ENCODE data around the gene RPS10. TPM values are rescaled to one million over a fixed set of nuclear protein-coding genes. Genes with fewer than 3 reads are reported as not detected.

The RPS10 gene
- total RNA-seq, 2 experiments from 2014 or later, result 1,296 to 1,320 TPM

GRCh38 chr6:34462551-34462971, 36.7 kb upstream of the RPS10 start:
- ChIA-PET CTCF (interaction anchor here (0.7 to 7.9 kb wide), 2 partner anchors 46 to 147 kb away, joined by 3 to 79 read pairs; no protein-coding TSS in a partner anchor), POLR2A (no interaction called here)
- Mint-ChIP-seq H3K36me3 (ENCODE audit: low read depth) (no peaks in the 10 kb centered on the region), H3K4me1 (peaks cover 5% of the 10 kb centered on the region), H3K27me3 (peaks cover 34% of the 10 kb centered on the region), H3K27ac (no peak overlapping the region), H3K4me3 (no peak overlapping the region), H3K9me3 (no peaks in the 10 kb centered on the region)
- DNase-seq, result no peak

DNA sequence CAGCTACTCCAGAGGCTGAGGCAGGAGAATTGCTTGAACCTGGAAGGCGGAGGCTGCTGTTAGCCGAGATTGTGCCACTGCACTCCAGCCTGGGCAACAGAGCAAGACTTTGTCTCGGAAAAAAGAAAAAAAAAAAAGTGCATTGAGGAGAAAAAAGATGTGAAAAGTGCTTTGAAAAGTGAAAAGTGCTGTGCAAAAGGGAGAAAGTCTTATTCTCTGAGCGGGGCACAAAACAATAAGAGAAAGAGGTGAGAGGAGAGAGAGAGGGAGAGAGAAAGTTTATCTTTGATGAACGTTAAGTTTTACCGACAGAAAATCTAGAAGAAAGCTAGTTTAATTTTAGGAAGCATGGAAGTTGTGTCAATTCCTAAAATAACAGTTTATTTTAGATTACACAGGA, 36.1 kb upstream of the RPS10 start:
- Mint-ChIP-seq H3K27me3 (peaks cover 31% of the 10 kb centered on the region), H3K27ac (no peak overlapping the region), H3K36me3 (ENCODE audit: low read depth) (no peaks in the 10 kb centered on the region), H3K9me3 (no peaks in the 10 kb centered on the region), H3K4me3 (no peak overlapping the region), H3K4me1 (peaks cover 5% of the 10 kb centered on the region)
- no peak for DNase-seq
- ChIA-PET POLR2A (no interaction called here), CTCF (interaction anchor here (0.7 to 7.9 kb wide), 2 partner anchors 47 to 147 kb away, joined by 3 to 79 read pairs; no protein-coding TSS in a partner anchor)

DNA sequence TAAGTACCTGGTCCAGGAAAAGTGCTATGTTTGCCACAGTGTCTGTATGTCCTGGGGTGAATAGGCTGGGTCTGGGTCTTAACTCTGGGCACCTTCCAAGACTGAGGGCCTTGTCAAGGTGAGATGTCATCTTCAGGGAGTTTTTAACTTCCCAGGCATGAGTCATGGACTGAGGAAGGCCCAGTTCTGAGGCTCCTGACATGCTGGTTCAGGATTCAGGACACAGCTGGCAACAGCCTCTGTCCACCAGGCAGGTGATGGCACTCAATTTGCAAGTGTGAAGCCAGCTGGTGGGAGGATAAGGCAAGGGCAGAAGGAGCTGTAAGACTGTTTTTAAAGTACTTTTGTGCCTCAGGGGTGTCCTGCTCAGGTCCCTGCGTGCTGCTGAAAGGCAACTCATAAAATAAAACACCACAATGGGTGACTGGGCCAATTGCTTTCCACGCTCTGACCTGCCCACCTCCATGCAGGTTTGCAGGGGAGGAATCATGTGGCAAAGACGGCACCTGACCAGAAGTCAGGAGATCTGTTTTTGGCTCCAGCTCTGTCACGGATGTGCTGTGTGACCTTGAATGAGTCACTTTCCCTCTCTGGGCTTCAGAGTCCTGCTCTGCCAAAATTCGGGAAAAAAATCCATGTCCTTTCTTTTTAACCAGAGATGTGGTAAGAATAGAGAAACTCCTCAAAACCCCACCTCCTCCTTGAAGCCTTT, 35.1 kb upstream of the RPS10 start:
- no peak overlapping the region for H3K4me3 Mint-ChIP-seq
- peaks cover 5% of the 10 kb centered on the region for H3K4me1 Mint-ChIP-seq
- no peaks in the 10 kb centered on the region for H3K9me3 Mint-ChIP-seq
- peaks cover 23% of the 10 kb centered on the region for H3K27me3 Mint-ChIP-seq
- DNase-seq, result no peak
- no peak overlapping the region for H3K27ac Mint-ChIP-seq
- H3K36me3 Mint-ChIP-seq (ENCODE audit: low read depth), result no peaks in the 10 kb centered on the region
- ChIA-PET CTCF (interaction anchor here (0.6 to 7.9 kb wide), 11 partner anchors 13 to 679 kb away, joined by 3 to 79 read pairs (median 5); partner anchors contain the start of gene SMIM29), POLR2A (interaction anchor here (1.9 kb wide), 1 partner anchor 147 kb away, joined by 6 read pairs; no protein-coding TSS in a partner anchor)

DNA sequence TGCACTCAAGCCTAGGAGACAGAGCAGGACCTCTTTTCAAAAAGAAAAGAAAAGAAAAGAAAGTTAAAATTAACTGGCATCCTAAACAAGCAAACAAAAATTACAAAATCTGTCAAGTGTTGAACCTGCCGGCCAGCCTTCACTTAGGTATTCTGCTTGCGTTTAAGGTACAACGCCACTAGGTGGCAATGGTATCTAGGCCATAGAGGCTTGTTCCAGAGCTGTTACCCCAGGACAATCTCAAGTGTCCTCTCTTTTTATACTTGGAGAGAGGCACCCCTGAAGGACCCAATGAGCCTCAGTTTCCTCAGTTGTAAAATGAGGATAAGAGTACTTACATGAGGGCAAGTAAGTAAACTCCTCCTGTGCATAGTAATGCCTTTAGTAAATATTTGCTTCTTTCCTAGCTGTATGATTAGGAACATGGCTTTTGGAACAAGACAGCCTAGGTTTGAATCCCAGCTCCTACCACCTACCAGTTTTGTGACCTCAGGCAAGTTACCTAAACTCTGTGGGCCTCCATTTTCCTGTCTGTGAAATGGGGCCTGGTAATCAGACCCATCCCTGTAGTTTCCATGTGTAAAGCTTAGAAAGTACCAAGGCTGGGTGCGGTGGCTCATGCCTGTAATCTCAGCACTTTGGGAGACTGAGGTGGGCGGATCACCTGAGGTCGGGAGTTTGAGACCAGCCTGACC, 34.2 kb upstream of the RPS10 start:
- Mint-ChIP-seq H3K4me1 (no peaks in the 10 kb centered on the region), H3K36me3 (ENCODE audit: low read depth) (no peaks in the 10 kb centered on the region), H3K4me3 (no peak overlapping the region), H3K27me3 (peaks cover 16% of the 10 kb centered on the region), H3K27ac (no peak overlapping the region), H3K9me3 (no peaks in the 10 kb centered on the region)
- CTCF ChIA-PET, result interaction anchor here (0.6 to 7.9 kb wide), 22 partner anchors 12 to 680 kb away, joined by 3 to 79 read pairs (median 4); partner anchors contain the start of gene SMIM29
- DNase-seq, result peak; percentile 59
- POLR2A ChIA-PET, result interaction anchor here (1.9 kb wide), 1 partner anchor 148 kb away, joined by 6 read pairs; no protein-coding TSS in a partner anchor

- no peak for DNase-seq
- Mint-ChIP-seq H3K36me3 (ENCODE audit: low read depth) (no peaks in the 10 kb centered on the region), H3K9me3 (no peaks in the 10 kb centered on the region), H3K27ac (no peak overlapping the region), H3K4me3 (no peak overlapping the region), H3K27me3 (peaks cover 2% of the 10 kb centered on the region), H3K4me1 (no peaks in the 10 kb centered on the region)
- ChIA-PET CTCF (interaction anchor here (0.6 to 7.9 kb wide), 7 partner anchors 10 to 294 kb away, joined by 3 to 79 read pairs (median 4); no protein-coding TSS in a partner anchor), POLR2A (no interaction called here)
These were observed 32.2 kb upstream of the RPS10 start for GRCh38 chr6:34457742-34458735.

DNA sequence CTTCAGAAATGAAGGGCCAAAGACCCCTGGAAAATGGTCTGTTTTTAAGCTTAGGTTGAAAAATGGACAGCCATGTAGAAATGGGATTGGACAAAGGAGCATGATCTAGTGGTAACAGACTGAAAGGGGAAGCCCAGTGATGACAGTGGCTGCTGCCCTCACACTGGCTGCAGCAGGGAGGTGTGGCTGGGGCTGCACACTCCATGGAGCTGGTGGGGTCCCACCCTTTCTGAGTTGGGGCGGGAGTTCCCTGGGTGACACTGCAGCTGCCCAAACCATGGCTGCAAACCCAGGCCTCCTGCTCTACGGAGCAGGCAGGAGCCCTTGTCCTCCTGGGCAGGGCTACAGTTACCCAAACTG, 31.5 kb upstream of the RPS10 start:
- no peak overlapping the region for H3K4me3 Mint-ChIP-seq
- no peaks in the 10 kb centered on the region for H3K36me3 Mint-ChIP-seq (ENCODE audit: low read depth)
- DNase-seq, result no peak
- no peak overlapping the region for H3K27ac Mint-ChIP-seq
- H3K9me3 Mint-ChIP-seq, result no peaks in the 10 kb centered on the region
- no peaks in the 10 kb centered on the region for H3K4me1 Mint-ChIP-seq
- H3K27me3 Mint-ChIP-seq, result no peaks in the 10 kb centered on the region
- ChIA-PET CTCF (interaction anchor here (0.6 to 7.9 kb wide), 2 partner anchors 152 to 294 kb away, joined by 3 to 79 read pairs; no protein-coding TSS in a partner anchor), POLR2A (no interaction called here)

DNA sequence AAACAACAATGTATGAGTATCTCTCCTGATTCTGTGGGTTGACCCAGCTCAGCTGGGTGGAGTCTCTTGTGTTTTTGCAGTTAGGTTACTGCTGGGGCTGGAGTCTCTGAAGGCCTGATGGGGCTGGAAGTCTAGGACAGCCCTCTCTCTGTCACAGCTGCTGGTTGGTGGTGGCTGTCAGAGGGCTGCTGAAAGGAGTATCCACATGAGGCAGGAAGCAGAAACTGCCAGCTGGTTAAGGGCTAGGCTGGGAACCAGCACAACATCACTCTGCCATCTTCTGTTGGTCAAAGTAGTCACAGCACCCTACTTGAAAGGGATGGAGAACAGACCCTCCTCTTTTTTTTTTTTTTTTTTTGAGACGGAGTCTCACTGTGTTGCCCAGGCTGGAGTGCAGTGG, 30.0 kb upstream of the RPS10 start:
- Mint-ChIP-seq H3K4me1 (no peaks in the 10 kb centered on the region), H3K27me3 (no peaks in the 10 kb centered on the region), H3K9me3 (no peaks in the 10 kb centered on the region), H3K4me3 (no peak overlapping the region), H3K27ac (no peak overlapping the region), H3K36me3 (ENCODE audit: low read depth) (no peaks in the 10 kb centered on the region)
- CTCF ChIA-PET, result interaction anchor here (1.1 kb wide), 1 partner anchor 154 kb away, joined by 4 read pairs; no protein-coding TSS in a partner anchor
- no peak for DNase-seq
- POLR2A ChIA-PET, result no interaction called here

DNA sequence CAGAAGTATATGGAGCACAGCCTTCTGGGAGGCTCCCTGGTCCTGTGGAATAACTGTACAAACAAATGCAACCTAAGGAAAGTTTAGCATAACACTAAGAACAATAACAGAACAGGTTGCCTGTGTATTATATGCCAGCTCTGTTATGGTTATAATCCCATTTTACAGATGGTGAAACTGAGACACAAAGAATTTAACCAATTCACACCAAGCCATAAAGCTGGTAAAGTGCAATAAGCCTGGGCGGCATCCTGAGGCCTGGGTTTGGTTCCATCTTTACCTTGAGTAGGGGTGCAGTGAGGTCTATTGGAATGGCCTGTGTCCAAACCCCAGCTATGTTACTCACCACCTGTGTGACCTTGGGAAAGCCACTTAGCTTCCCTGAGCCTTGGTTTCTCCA, 25.3 kb upstream of the RPS10 start:
- no peak overlapping the region for H3K27ac Mint-ChIP-seq
- no peak overlapping the region for H3K4me3 Mint-ChIP-seq
- ChIA-PET POLR2A (no interaction called here), CTCF (no interaction called here)
- no peaks in the 10 kb centered on the region for H3K4me1 Mint-ChIP-seq
- H3K9me3 Mint-ChIP-seq, result no peaks in the 10 kb centered on the region
- H3K36me3 Mint-ChIP-seq (ENCODE audit: low read depth), result no peaks in the 10 kb centered on the region
- H3K27me3 Mint-ChIP-seq, result no peaks in the 10 kb centered on the region
- DNase-seq, result no peak

GRCh38 chr6:34447910-34448309, 22.0 kb upstream of the RPS10 start:
- Mint-ChIP-seq H3K4me3 (no peak overlapping the region), H3K36me3 (ENCODE audit: low read depth) (no peaks in the 10 kb centered on the region), H3K9me3 (no peaks in the 10 kb centered on the region), H3K4me1 (no peaks in the 10 kb centered on the region), H3K27me3 (peaks cover 2% of the 10 kb centered on the region), H3K27ac (no peak overlapping the region)
- ChIA-PET POLR2A (no interaction called here), CTCF (interaction anchor here (0.7 to 0.9 kb wide), 2 partner anchors 12 to 284 kb away, joined by 3 read pairs; no protein-coding TSS in a partner anchor)
- no peak for DNase-seq

GRCh38 chr6:34447386-34447785, 21.5 kb upstream of the RPS10 start:
- H3K27me3 Mint-ChIP-seq, result peaks cover 2% of the 10 kb centered on the region
- no peaks in the 10 kb centered on the region for H3K36me3 Mint-ChIP-seq (ENCODE audit: low read depth)
- H3K9me3 Mint-ChIP-seq, result no peaks in the 10 kb centered on the region
- ChIA-PET CTCF (interaction anchor here (0.7 to 1.5 kb wide), 3 partner anchors 11 to 283 kb away, joined by 3 to 4 read pairs (median 3); no protein-coding TSS in a partner anchor), POLR2A (no interaction called here)
- H3K27ac Mint-ChIP-seq, result no peak overlapping the region
- no peak for DNase-seq
- no peak overlapping the region for H3K4me3 Mint-ChIP-seq
- H3K4me1 Mint-ChIP-seq, result no peaks in the 10 kb centered on the region

DNA sequence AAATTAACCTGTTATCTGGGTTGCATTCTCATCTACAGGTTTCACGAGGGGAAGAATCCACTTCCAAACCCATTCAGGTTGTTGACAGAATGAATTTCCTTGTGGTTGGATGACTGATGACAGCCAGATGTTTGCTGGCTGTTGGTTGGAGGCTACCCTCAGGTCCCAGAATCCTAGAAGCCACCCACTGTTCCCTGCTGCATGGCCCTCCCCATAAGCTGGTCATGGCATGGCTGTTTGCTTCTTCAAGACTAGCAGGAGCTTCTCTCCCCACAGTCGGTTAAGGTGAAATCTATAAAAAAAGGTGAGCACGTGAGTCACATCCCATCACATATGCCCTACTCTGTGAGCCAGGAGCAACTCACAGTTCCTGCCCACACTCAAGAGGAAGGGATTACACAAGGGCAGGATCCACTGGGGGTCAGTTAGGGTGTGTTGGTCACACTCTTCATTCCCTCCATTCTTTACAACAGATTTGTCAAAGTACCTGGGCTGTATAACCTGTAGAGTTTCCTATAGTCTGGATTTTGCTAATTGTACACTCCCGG, 19.5 kb upstream of the RPS10 start:
- no peaks in the 10 kb centered on the region for H3K9me3 Mint-ChIP-seq
- DNase-seq, result no peak
- POLR2A ChIA-PET, result no interaction called here
- peaks cover 2% of the 10 kb centered on the region for H3K27me3 Mint-ChIP-seq
- no peaks in the 10 kb centered on the region for H3K4me1 Mint-ChIP-seq
- no peaks in the 10 kb centered on the region for H3K36me3 Mint-ChIP-seq (ENCODE audit: low read depth)
- H3K27ac Mint-ChIP-seq, result no peak overlapping the region
- H3K4me3 Mint-ChIP-seq, result no peak overlapping the region
- CTCF ChIA-PET, result no interaction called here

DNA sequence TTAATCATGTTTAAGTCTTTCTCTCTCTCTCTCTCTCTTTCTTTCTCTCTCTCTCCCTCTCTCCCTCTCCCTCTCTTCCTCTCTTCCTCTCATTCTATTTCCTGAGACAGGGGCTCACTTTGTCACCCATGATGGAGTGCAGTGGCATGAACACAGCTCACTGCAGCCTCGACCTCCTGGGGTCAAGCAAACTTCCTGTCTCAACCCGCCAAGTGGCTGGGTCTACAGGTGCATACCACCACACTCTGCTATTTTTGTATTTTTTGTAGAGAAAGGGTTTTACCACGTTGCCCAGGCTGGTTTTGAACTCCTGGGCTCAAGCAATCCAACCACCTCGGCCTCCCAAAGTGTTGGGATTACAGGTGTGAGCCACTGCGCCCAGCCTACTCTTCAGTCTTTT, 15.7 kb upstream of the RPS10 start:
- Mint-ChIP-seq H3K27me3 (peaks cover 3% of the 10 kb centered on the region), H3K4me1 (no peaks in the 10 kb centered on the region), H3K27ac (no peak overlapping the region), H3K9me3 (peaks cover 3% of the 10 kb centered on the region), H3K36me3 (ENCODE audit: low read depth) (no peaks in the 10 kb centered on the region), H3K4me3 (no peak overlapping the region)
- ChIA-PET POLR2A (no interaction called here), CTCF (no interaction called here)
- DNase-seq, result no peak
